Endothelial cell of umbilical vein (primary cell): ENCODE measurements around the gene PTPN2.

Experiments
- EZH2 ChIP-seq: IDR thresholded peaks from 2 replicates; pipeline ENCODE4 v1.6.1; 2012; ENCODE audit warnings: borderline replicate concordance, low read depth, mild to moderate bottlenecking, moderate library complexity, low read length, inconsistent platforms; ENCODE audit not compliant: severe bottlenecking
- JUN ChIP-seq: IDR thresholded peaks from 2 replicates; pipeline ENCODE4 v1.6.1; 2011; ENCODE audit warnings: borderline replicate concordance, low read depth; ENCODE audit not compliant: insufficient read length, insufficient read depth
- POLR2A ChIP-seq: IDR thresholded peaks from 2 replicates; pipeline ENCODE4 v1.6.1; 2012; ENCODE audit warnings: low read depth, mild to moderate bottlenecking, control low read depth, low read length
- TF ChIP-seq, protein P1 (sequence below), 2 donors: IDR thresholded peaks; 1 replicate in 1 of 2; 2 replicates in 1 of 2; pipeline ENCODE4 v1.5.1; 2011; ENCODE audit warnings: low read length in 2 of 2, mild to moderate bottlenecking in 2 of 2, moderate library complexity in 2 of 2, control low read depth in 1 of 2, inconsistent platforms in 1 of 2, low read depth in 1 of 2; ENCODE audit not compliant: insufficient read depth in 1 of 2; ENCODE audit errors: extremely low read depth in 1 of 2
- TF ChIP-seq, protein P2 (sequence below): IDR thresholded peaks from 2 replicates; pipeline ENCODE4 v1.6.1; 2011; ENCODE audit not compliant: insufficient read depth, insufficient read length

DNA sequence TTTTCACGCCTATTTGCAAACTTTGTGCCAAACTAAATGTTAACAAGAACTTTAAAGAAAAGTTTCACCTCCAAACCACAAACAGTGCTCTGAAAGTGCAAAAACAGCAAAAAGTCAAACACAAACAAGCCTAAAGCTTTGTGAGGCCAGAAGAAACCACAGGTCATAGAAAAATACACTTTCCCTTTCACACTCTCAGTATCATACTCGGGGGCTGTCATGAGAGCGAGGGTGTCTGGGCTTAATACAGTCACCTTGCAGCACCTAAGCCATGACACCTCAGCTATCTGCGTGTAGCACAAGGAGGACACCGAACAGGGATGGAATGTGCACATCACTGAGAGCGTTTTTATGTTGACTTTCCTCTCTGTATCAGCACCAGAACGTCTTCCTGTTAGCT, 37.1 kb upstream of the PTPN2 start:
- TF ChIP-seq, protein P1, sequence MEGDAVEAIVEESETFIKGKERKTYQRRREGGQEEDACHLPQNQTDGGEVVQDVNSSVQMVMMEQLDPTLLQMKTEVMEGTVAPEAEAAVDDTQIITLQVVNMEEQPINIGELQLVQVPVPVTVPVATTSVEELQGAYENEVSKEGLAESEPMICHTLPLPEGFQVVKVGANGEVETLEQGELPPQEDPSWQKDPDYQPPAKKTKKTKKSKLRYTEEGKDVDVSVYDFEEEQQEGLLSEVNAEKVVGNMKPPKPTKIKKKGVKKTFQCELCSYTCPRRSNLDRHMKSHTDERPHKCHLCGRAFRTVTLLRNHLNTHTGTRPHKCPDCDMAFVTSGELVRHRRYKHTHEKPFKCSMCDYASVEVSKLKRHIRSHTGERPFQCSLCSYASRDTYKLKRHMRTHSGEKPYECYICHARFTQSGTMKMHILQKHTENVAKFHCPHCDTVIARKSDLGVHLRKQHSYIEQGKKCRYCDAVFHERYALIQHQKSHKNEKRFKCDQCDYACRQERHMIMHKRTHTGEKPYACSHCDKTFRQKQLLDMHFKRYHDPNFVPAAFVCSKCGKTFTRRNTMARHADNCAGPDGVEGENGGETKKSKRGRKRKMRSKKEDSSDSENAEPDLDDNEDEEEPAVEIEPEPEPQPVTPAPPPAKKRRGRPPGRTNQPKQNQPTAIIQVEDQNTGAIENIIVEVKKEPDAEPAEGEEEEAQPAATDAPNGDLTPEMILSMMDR (IDR thresholded peaks at IDR 0.05; ENCODE audit: extremely low read depth in 1 of 2, insufficient read depth in 1 of 2, low read depth in 1 of 2, low read length in 2 of 2) = no peak
- TF ChIP-seq JUN (no peak), POLR2A (no peak), EZH2 (no peak)
- TF ChIP-seq, protein P2, sequence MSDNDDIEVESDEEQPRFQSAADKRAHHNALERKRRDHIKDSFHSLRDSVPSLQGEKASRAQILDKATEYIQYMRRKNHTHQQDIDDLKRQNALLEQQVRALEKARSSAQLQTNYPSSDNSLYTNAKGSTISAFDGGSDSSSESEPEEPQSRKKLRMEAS = no peak
